H1 (cell line): ENCODE data around the gene TEX14. TPM values are rescaled to one million over a fixed set of nuclear protein-coding genes. Genes with fewer than 3 reads are reported as not detected.
A peak's percentile ranks its signal among the peaks of the same experiment; 100 is the strongest.

ENCODE experiments used
- CTCF ChIA-PET: fragments of 300-600 bp; sonication (Branson Sonifier 250); formaldehyde crosslinking; loops from one replicate; lab custom pipeline; 2021; ENCODE audit not compliant: partially characterized antibody; lab: Charles Lee
- POLR2A ChIA-PET: fragments of 300-600 bp; sonication (Branson Sonifier 250); formaldehyde crosslinking; loops from one replicate; lab custom pipeline; 2021; ENCODE audit warnings: inconsistent platforms; ENCODE audit not compliant: partially characterized antibody; lab: Charles Lee
- DNase-seq, 2 experiments: peaks; one replicate each; pipeline versions ENCODE4 v3.0.0 to v3.0.0-alpha.2; 2010 to 2022; ENCODE audit warnings: low spot score in 2 of 2, low read depth in 1 of 2, mixed read lengths in 1 of 2
- FAIRE-seq: peaks from 2 replicates; lab custom pipeline; 2011; peaks lifted over from hg19 to GRCh38; lab: Jason Lieb, UNC
- H2AFZ ChIP-seq: 2 replicates; pipeline ENCODE4 v1.8.1; 2012; ENCODE audit warnings: low read length, inconsistent platforms
- H2AK5ac ChIP-seq: 2 replicates; pipeline ENCODE4 v1.6.1; 2013; ENCODE audit warnings: low read depth, low read length
- H2BK120ac ChIP-seq: replicated peaks from 2 replicates; pipeline ENCODE3; 2013; ENCODE audit warnings: low read depth, low read length, inconsistent platforms
- H2BK12ac ChIP-seq: 2 replicates; pipeline ENCODE4 v1.6.1; 2013; ENCODE audit warnings: low read depth, low read length
- H2BK15ac ChIP-seq: 2 replicates; pipeline ENCODE4 v1.6.1; 2013; ENCODE audit warnings: low read length
- H2BK20ac ChIP-seq: 2 replicates; pipeline ENCODE4 v1.6.1; 2013; ENCODE audit warnings: low read length
- H2BK5ac ChIP-seq: 2 replicates; pipeline ENCODE4 v1.6.1; 2013; ENCODE audit warnings: low read depth, low read length
- H3K14ac ChIP-seq: 2 replicates; pipeline ENCODE4 v1.6.1; 2013; ENCODE audit warnings: inconsistent platforms; ENCODE audit not compliant: insufficient read length
- H3K18ac ChIP-seq: 2 replicates; pipeline ENCODE4 v1.6.1; 2013; ENCODE audit warnings: low read length; ENCODE audit errors: extremely low read depth
- H3K23ac ChIP-seq: 2 replicates; pipeline ENCODE4 v1.6.1; 2013; ENCODE audit warnings: inconsistent platforms; ENCODE audit not compliant: insufficient read length
- H3K23me2 ChIP-seq: 2 replicates; pipeline ENCODE4 v1.6.1; 2013; ENCODE audit warnings: low read depth, low read length
- H3K27ac ChIP-seq: 2 replicates; pipeline ENCODE4 v1.6.1; 2011; ENCODE audit warnings: low read depth, low read length, inconsistent platforms
- H3K27me3 ChIP-seq, 4 experiments: replicated peaks in 1 of 4; 1 replicate in 1 of 4; 2 replicates in 3 of 4; pipeline versions ENCODE4 v1.6.1 to v1.8.1; 2011 to 2013; ENCODE audit warnings: low read length in 3 of 4, mild to moderate bottlenecking in 3 of 4, inconsistent platforms in 2 of 4, mixed read lengths in 2 of 4, moderate library complexity in 1 of 4; ENCODE audit not compliant: control insufficient read depth in 3 of 4, insufficient read depth in 3 of 4; ENCODE audit errors: extremely low read depth in 1 of 4
- H3K36me3 ChIP-seq, 4 experiments: 2 replicates each; pipeline versions ENCODE4 v1.6.1 to v1.8.1; 2011 to 2013; ENCODE audit warnings: mild to moderate bottlenecking in 4 of 4, low read length in 3 of 4, moderate library complexity in 2 of 4, control low read depth in 1 of 4, inconsistent platforms in 1 of 4; ENCODE audit not compliant: insufficient read depth in 4 of 4, control insufficient read depth in 2 of 4
- H3K4ac ChIP-seq: replicated peaks from 2 replicates; pipeline ENCODE3; 2013; ENCODE audit warnings: low read length, low read depth, mixed read lengths, inconsistent platforms; ENCODE audit not compliant: insufficient read length
- H3K4me1 ChIP-seq, 4 experiments: replicated peaks in 1 of 4; 1 replicate in 1 of 4; 2 replicates in 3 of 4; pipeline versions ENCODE4 v1.6.1 to v1.8.1; 2011 to 2013; ENCODE audit warnings: low read length in 3 of 4, inconsistent platforms in 2 of 4, mixed read lengths in 1 of 4; ENCODE audit not compliant: insufficient read depth in 4 of 4, control insufficient read depth in 3 of 4
- H3K4me2 ChIP-seq, 2 experiments: 2 replicates each; pipeline versions ENCODE4 v1.6.1 to v1.8.1; 2011 to 2013; ENCODE audit warnings: low read depth in 2 of 2, low read length in 2 of 2, control low read depth in 1 of 2, inconsistent platforms in 1 of 2, mild to moderate bottlenecking in 1 of 2; ENCODE audit not compliant: insufficient read depth in 1 of 2
- H3K4me3 ChIP-seq, 4 experiments: fragments of 200-600, 300-600 bp in 1 of 4; sonication (generic), shearing (Covaris generic), sonication (Bioruptor Twin) in 1 of 4; 2 replicates each; pipeline versions ENCODE4 v1.5.1 to v1.8.1; 2011 to 2016; ENCODE audit warnings: low read length in 4 of 4, low read depth in 3 of 4, control low read depth in 2 of 4, inconsistent platforms in 2 of 4, mild to moderate bottlenecking in 2 of 4, mixed read lengths in 1 of 4, moderate library complexity in 1 of 4; ENCODE audit not compliant: insufficient read depth in 2 of 4; ENCODE audit errors: extremely low read depth in 1 of 4
- H3K56ac ChIP-seq: replicated peaks from 2 replicates; pipeline ENCODE3; 2013; ENCODE audit warnings: low read depth, mild to moderate bottlenecking, mixed read lengths, low read length, inconsistent platforms; ENCODE audit not compliant: insufficient read length
- H3K79me1 ChIP-seq: 2 replicates; pipeline ENCODE4 v1.6.1; 2013; ENCODE audit warnings: low read depth, low read length, control low read depth
- H3K79me2 ChIP-seq, 2 experiments: 2 replicates each; pipeline versions ENCODE4 v1.6.1 to v1.8.1; 2012 to 2013; ENCODE audit warnings: low read length in 2 of 2, mild to moderate bottlenecking in 2 of 2, inconsistent platforms in 1 of 2; ENCODE audit not compliant: insufficient read depth in 2 of 2, control insufficient read depth in 1 of 2
- H3K9ac ChIP-seq, 4 experiments: replicated peaks in 1 of 4; 1 replicate in 1 of 4; 2 replicates in 3 of 4; pipeline versions ENCODE4 v1.6.1 to v1.8.1; 2011 to 2013; ENCODE audit warnings: low read depth in 3 of 4, low read length in 3 of 4, control low read depth in 2 of 4, mild to moderate bottlenecking in 2 of 4, moderate library complexity in 2 of 4, inconsistent platforms in 1 of 4; ENCODE audit errors: extremely low read depth in 1 of 4
- H3K9me3 ChIP-seq, 2 experiments: 2 replicates each; pipeline versions ENCODE4 v1.6.1 to v1.8.1; 2012 to 2013; ENCODE audit warnings: mild to moderate bottlenecking in 2 of 2, moderate library complexity in 2 of 2, control low read depth in 1 of 2, inconsistent platforms in 1 of 2, low read depth in 1 of 2, low read length in 1 of 2, mixed read lengths in 1 of 2; ENCODE audit not compliant: insufficient read depth in 2 of 2
- H4K20me1 ChIP-seq, 2 experiments: replicated peaks in 1 of 2; 2 replicates each; pipeline versions ENCODE3 to v1.8.1; 2011 to 2013; ENCODE audit warnings: inconsistent platforms in 2 of 2, low read length in 2 of 2, mild to moderate bottlenecking in 1 of 2; ENCODE audit not compliant: insufficient read depth in 2 of 2, control insufficient read depth in 1 of 2
- H4K5ac ChIP-seq: 2 replicates; pipeline ENCODE4 v1.6.1; 2013; ENCODE audit warnings: low read length, low read depth, mixed read lengths, inconsistent platforms; ENCODE audit not compliant: insufficient read length
- H4K8ac ChIP-seq: 2 replicates; pipeline ENCODE4 v1.8.0; 2013; ENCODE audit warnings: mild to moderate bottlenecking, moderate library complexity, low read length, inconsistent platforms; ENCODE audit not compliant: insufficient read depth; ENCODE audit errors: extremely low read depth
- H4K91ac ChIP-seq: replicated peaks from 2 replicates; pipeline ENCODE3; 2013; ENCODE audit warnings: low read length, mixed read lengths, inconsistent platforms; ENCODE audit not compliant: insufficient read length
- SIN3A ChIP-seq, 2 experiments: IDR thresholded peaks in 1 of 2; conservative IDR thresholded peaks in 1 of 2; 2 replicates each; pipeline ENCODE4 v1.6.1; 2011 to 2012; ENCODE audit warnings: low read length in 2 of 2, improper control_type of control experiment in 1 of 2, low read depth in 1 of 2, mild to moderate bottlenecking in 1 of 2
- USF2 ChIP-seq: IDR thresholded peaks from 2 replicates; pipeline ENCODE4 v1.6.1; 2011; ENCODE audit warnings: low read length, improper control_type of control experiment
- YY1 ChIP-seq: IDR thresholded peaks from 2 replicates; pipeline ENCODE4 v1.6.1; 2011; ENCODE audit warnings: low read depth, mild to moderate bottlenecking, low read length
- ZNF274 ChIP-seq: IDR thresholded peaks from 2 replicates; pipeline ENCODE4 v1.7.0; 2012; ENCODE audit warnings: low read length, borderline replicate concordance; ENCODE audit errors: extremely low read depth
- WGBS, 2 experiments: shearing (Covaris generic) in 1 of 2; methylation state at CpG; one replicate each; pipeline versions ENCODE4 v1.1.6 to v1.1.7; 2013 to 2015; ENCODE audit warnings: low lambda C conversion rate in 2 of 2, mixed read lengths in 2 of 2, inconsistent platforms in 1 of 2, low coverage in 1 of 2, missing lambda C conversion rate in 1 of 2; ENCODE audit not compliant: insufficient replicate concordance in 2 of 2, insufficient coverage in 1 of 2, insufficient read length in 1 of 2; ENCODE audit errors: extremely low coverage in 1 of 2, missing lambda C conversion rate in 1 of 2; 5-methylcytosine and 5-hydroxymethylcytosine counted together
- polyA plus RNA-seq, 7 experiments: library from polyadenylated mRNA; depleted of rRNA in 3 of 7; stranded (reverse) in 5 of 7; unstranded in 2 of 7; fragments of >200 nt in 5 of 7; fragments of 200-250 nt in 2 of 7; gene quantifications; 1 replicate in 5 of 7; 2 replicates in 1 of 7; 4 replicates in 1 of 7; pipeline versions ENCODE4 v1.2.1 to v1.2.3, GENCODE V29; 2011 to 2013; ENCODE audit warnings: missing spikeins in 2 of 7, mixed read lengths in 2 of 7
- total RNA-seq: library from RNA; stranded (reverse); fragmentation: NEBNext Ultra II Directional; extraction: Animal tissue kit (Norgen Biotek cat#: 25700); gene quantifications from 2 replicates; pipeline ENCODE4 v1.2.1, GENCODE V29; 2021

The TEX14 gene
- total and polyA plus RNA-seq, 2 of the 8 experiments (the other 6 are each of a cell fraction or from before 2014, with no cell fraction given): 0.83 to 2.5 TPM

- FAIRE-seq: no peak
- H2AFZ ChIP-seq: no peak overlapping the region
- peak overlapping the region; percentile 18 for H3K56ac ChIP-seq
- H3K27ac ChIP-seq: no peak overlapping the region
- no peak overlapping the region for H4K5ac ChIP-seq
- H3K18ac ChIP-seq: no peak overlapping the region
- no peak overlapping the region for H2AK5ac ChIP-seq
- H3K23me2 ChIP-seq: no peaks in the 10 kb centered on the region
- no peaks in the 10 kb centered on the region for H4K20me1 ChIP-seq
- H3K14ac ChIP-seq: no peak overlapping the region
- no peaks in the 10 kb centered on the region for H3K36me3 ChIP-seq
- 56% methylated on average over 1 of the region's 1 CpG; no CpG with 5 or more reads in 1 of the 2 experiments for WGBS, 2 experiments
- no peaks in the 10 kb centered on the region for H3K79me1 ChIP-seq
- H2BK15ac ChIP-seq: peak overlapping the region; percentile 62; the same call in 1 of the 2 replicates
- 0 out of 2 replicates have a peak overlapping the region, but pooled peaks have one; percentile 36 for H2BK5ac ChIP-seq
- H2BK12ac ChIP-seq: no peak overlapping the region
- H3K9ac ChIP-seq: no peak overlapping the region
- no peaks in the 10 kb centered on the region for H3K27me3 ChIP-seq
- no peaks in the 10 kb centered on the region for H3K9me3 ChIP-seq
- no peak overlapping the region; a peak in 1 of 8 replicates for H3K4me3 ChIP-seq
- no peak overlapping the region for H3K23ac ChIP-seq
- peaks cover 2 to 17% (median 12%) of the 10 kb centered on the region in 4 experiments; a peak in 6 of 7 replicates for H3K4me1 ChIP-seq
- no peak overlapping the region for H2BK20ac ChIP-seq
- ChIA-PET POLR2A (interaction anchor here (0.6 to 1.9 kb wide), 3 partner anchors 10 to 66 kb away, joined by 3 to 14 read pairs (median 4); no protein-coding TSS in a partner anchor), CTCF (interaction anchor here (1.5 to 2.1 kb wide), 3 partner anchors 12 to 44 kb away, joined by 4 to 18 read pairs (median 10); no protein-coding TSS in a partner anchor)
- no peak for DNase-seq
- H3K79me2 ChIP-seq: no peaks in the 10 kb centered on the region
- peak overlapping the region in 1 of 2 experiments; percentile 17; a peak in 1 of 4 replicates for H3K4me2 ChIP-seq
- H4K8ac ChIP-seq: peak overlapping the region; percentile 72; the same call in 1 of the 2 replicates
- H3K4ac ChIP-seq: no peak overlapping the region
- H4K91ac ChIP-seq: no peak overlapping the region
- peak overlapping the region; percentile 45 for H2BK120ac ChIP-seq
- TF ChIP-seq SIN3A (conservative IDR thresholded peaks at IDR 0.05 in 1 of 2, IDR thresholded peaks at IDR 0.05 in 1 of 2; ENCODE audit: low read depth in 1 of 2, low read length in 2 of 2): no peak
- no peak for TF ChIP-seq YY1
- no peak for TF ChIP-seq USF2
- no peak for TF ChIP-seq ZNF274
Measured at GRCh38 chr17:58564971-58565370, 126.9 kb downstream of the TEX14 start.
